ENCODE results near the gene EPB41L3.
A peak's percentile ranks its signal among the peaks of the same experiment; 100 is the strongest.

Gene EPB41L3

GRCh38 chr18:5467671-5468070, 76.1 kb downstream of the EPB41L3 start:
- Histone ChIP-seq H3K4me3 (no peak overlapping the region), H3K27ac (no peak overlapping the region)
- TF ChIP-seq CTCF (IDR thresholded peaks at IDR 0.05) = no peak
- no peak for DNase-seq (ENCODE audit: low spot score)

- H3K27ac ChIP-seq = peak overlapping the region in 1 of 2 donors; percentile 24
- no peak for TF ChIP-seq CTCF (IDR thresholded peaks at IDR 0.05)
- no peak for DNase-seq (ENCODE audit: low spot score)
- H3K4me3 ChIP-seq = no peak overlapping the region
These were observed 77.5 kb downstream of the EPB41L3 start for GRCh38 chr18:5466256-5466655.

GRCh38 chr18:5464251-5464650, 79.5 kb downstream of the EPB41L3 start:
- no peak for DNase-seq (ENCODE audit: low spot score)
- H3K4me3 ChIP-seq = no peak overlapping the region
- H3K27ac ChIP-seq = no peak overlapping the region
- no peak for TF ChIP-seq CTCF (IDR thresholded peaks at IDR 0.05)

GRCh38 chr18:5463831-5464230, 80.0 kb downstream of the EPB41L3 start:
- peak overlapping the region in 1 of 2 donors; percentile 64 for H3K27ac ChIP-seq
- no peak for DNase-seq (ENCODE audit: low spot score)
- TF ChIP-seq CTCF (IDR thresholded peaks at IDR 0.05) = no peak
- no peak overlapping the region for H3K4me3 ChIP-seq

- peak overlapping the region in 1 of 2 donors; percentile 64 for H3K27ac ChIP-seq
- TF ChIP-seq CTCF (IDR thresholded peaks at IDR 0.05) = no peak
- no peak for DNase-seq (ENCODE audit: low spot score)
- no peak overlapping the region for H3K4me3 ChIP-seq
These were observed 80.4 kb downstream of the EPB41L3 start for GRCh38 chr18:5463390-5463789.

GRCh38 chr18:5462227-5462626, 81.6 kb downstream of the EPB41L3 start:
- no peak overlapping the region for H3K4me3 ChIP-seq
- no peak for TF ChIP-seq CTCF (IDR thresholded peaks at IDR 0.05)
- no peak overlapping the region for H3K27ac ChIP-seq
- DNase-seq (ENCODE audit: low spot score) = no peak

- TF ChIP-seq CTCF (IDR thresholded peaks at IDR 0.05) = no peak
- no peak for DNase-seq (ENCODE audit: low spot score)
- Histone ChIP-seq H3K27ac (no peak overlapping the region), H3K4me3 (no peak overlapping the region)
These were observed 82.8 kb downstream of the EPB41L3 start for GRCh38 chr18:5461041-5461440.
